SK-N-MC (cell line): ENCODE measurements around the gene FILIP1.

Experiments used
- EZH2 ChIP-seq: fragments of 200-600 bp; sonication (generic); IDR thresholded peaks from one replicate; pipeline ENCODE4 v1.6.1; 2017; ENCODE audit warnings: antibody characterized with exemption
- POLR2AphosphoS5 ChIP-seq: IDR thresholded peaks from 2 replicates; pipeline ENCODE4 v1.6.1; 2012; ENCODE audit warnings: mild to moderate bottlenecking, low read depth, low read length, borderline replicate concordance

DNA sequence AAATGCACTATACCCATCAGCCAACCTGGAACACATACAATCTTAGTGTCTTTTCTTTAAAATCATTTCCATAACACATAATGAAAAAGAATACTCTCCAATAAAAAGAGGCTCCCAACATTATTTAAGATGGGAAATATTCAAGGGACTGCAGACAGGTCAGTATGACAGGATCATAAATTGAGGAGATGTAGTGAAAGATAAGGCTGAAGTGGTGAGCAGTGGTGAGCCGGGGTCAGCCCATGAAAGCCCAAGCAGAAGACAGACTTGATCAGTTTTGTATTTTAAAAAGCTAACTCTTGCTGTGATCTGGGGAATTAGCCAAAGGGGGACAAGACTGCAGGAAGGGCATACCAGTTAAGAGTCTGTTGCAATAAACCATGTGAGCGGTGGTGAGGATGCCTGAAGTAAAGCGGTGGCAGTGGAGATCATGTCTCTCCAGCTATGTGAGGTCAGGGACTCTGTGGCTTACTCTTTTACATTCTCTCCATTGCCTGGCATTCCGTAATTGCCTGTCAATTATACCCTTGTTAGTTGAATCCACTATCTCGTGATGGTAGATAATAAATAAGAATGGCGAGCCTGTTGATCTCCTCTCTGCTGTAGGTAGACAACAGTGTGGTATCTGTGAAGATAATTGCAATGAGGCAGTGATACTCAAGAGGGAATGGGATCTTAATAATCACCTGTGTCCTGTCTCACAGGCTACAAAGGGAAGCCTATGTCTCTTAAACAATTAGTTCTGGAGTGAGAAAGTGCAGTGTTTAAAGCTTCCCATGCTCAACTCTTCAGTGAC, 97.4 kb downstream of the FILIP1 start:
- TF ChIP-seq EZH2 (no peak), POLR2AphosphoS5 (no peak)
